CD4-positive, alpha-beta memory T cell (primary cell): ENCODE results near the gene CPNE4. TPM values are rescaled to one million over a fixed set of nuclear protein-coding genes. Genes with fewer than 3 reads are reported as not detected.

Experiments
- CTCF ChIA-PET: fragments of 350-600 bp; sonication (Branson Sonifier 250); formaldehyde crosslinking; loops from one replicate; lab custom pipeline; 2021; ENCODE audit warnings: inconsistent platforms; ENCODE audit not compliant: partially characterized antibody; lab: Charles Lee
- POLR2A ChIA-PET: fragments of 350-600 bp; sonication (Branson Sonifier 250); formaldehyde crosslinking; loops from one replicate; lab custom pipeline; 2021; ENCODE audit not compliant: partially characterized antibody; lab: Charles Lee
- DNase-seq, 5 donors: peaks; one replicate each; pipeline versions ENCODE4 v3.0.0 to v3.0.0-alpha.2; 2020 to 2022; ENCODE audit warnings: mixed read lengths in 1 of 5
- H3K27ac ChIP-seq: one replicate; pipeline ENCODE4 v1.7.0; 2013; ENCODE audit warnings: low read depth, low read length
- H3K27me3 ChIP-seq: 2 replicates; pipeline ENCODE4 v1.7.0; 2013; ENCODE audit warnings: mild to moderate bottlenecking, low read length, moderate library complexity; ENCODE audit not compliant: insufficient read depth
- H3K36me3 ChIP-seq: 2 replicates; pipeline ENCODE4 v1.7.0; 2013; ENCODE audit warnings: mild to moderate bottlenecking, low read length, moderate library complexity; ENCODE audit not compliant: insufficient read depth
- H3K4me1 ChIP-seq: 2 replicates; pipeline ENCODE4 v1.7.0; 2013; ENCODE audit warnings: mild to moderate bottlenecking, low read length, moderate library complexity; ENCODE audit not compliant: insufficient read depth
- H3K4me3 ChIP-seq, 2 donors: one replicate each; pipeline ENCODE4 v1.7.0; 2013; ENCODE audit warnings: low read length in 2 of 2, mild to moderate bottlenecking in 1 of 2
- H3K9me3 ChIP-seq, 2 donors: one replicate each; pipeline ENCODE4 v1.7.0; 2013; ENCODE audit warnings: low read length in 2 of 2, control low read depth in 1 of 2; ENCODE audit not compliant: control insufficient read depth in 1 of 2
- H3K27ac Mint-ChIP-seq, 7 donors: one replicate each; pipeline ENCODE4 v1.8.0; 2020 to 2021; ENCODE audit warnings: mixed read lengths in 7 of 7, mild to moderate bottlenecking in 6 of 7, inconsistent platforms in 3 of 7, moderate library complexity in 3 of 7
- H3K27me3 Mint-ChIP-seq, 2 donors: one replicate each; pipeline ENCODE4 v1.8.0; 2020 to 2021; ENCODE audit warnings: mixed read lengths in 2 of 2
- H3K36me3 Mint-ChIP-seq, 2 donors: one replicate each; pipeline ENCODE4 v1.8.0; 2020 to 2021; ENCODE audit warnings: mixed read lengths in 2 of 2, inconsistent platforms in 1 of 2, mild to moderate bottlenecking in 1 of 2
- H3K4me1 Mint-ChIP-seq, 4 donors: one replicate each; pipeline ENCODE4 v1.8.0; 2020 to 2021; ENCODE audit warnings: mixed read lengths in 4 of 4, mild to moderate bottlenecking in 1 of 4
- H3K4me3 Mint-ChIP-seq, 8 donors: one replicate each; pipeline ENCODE4 v1.8.0; 2020 to 2021; ENCODE audit warnings: mixed read lengths in 8 of 8, mild to moderate bottlenecking in 7 of 8, moderate library complexity in 6 of 8, inconsistent platforms in 3 of 8
- H3K9me3 Mint-ChIP-seq, 8 donors: one replicate each; pipeline ENCODE4 v1.8.0; 2020 to 2021; ENCODE audit warnings: mixed read lengths in 8 of 8, mild to moderate bottlenecking in 5 of 8, inconsistent platforms in 3 of 8, moderate library complexity in 1 of 8
- intact Hi-C: fragments of 100-400 bp; cut with micrococcal nuclease; formaldehyde crosslinking; loops from one replicate; pipeline ENCODE4 v1.15.1; 2023
- polyA plus RNA-seq, 2 donors: library from polyadenylated mRNA; unstranded; fragments of 300-500 nt; fragmentation: Illumina TruSeq; gene quantifications; one replicate each; pipeline ENCODE4 v1.2.3, GENCODE V29; 2021
- total RNA-seq, 2 experiments: library from RNA; stranded (reverse); gene quantifications; one replicate each; pipeline ENCODE4 v1.2.3, GENCODE V29; 2021

The CPNE4 gene
- total and polyA plus RNA-seq, 4 experiments from 2014 or later: not detected

GRCh38 chr3:131747466-131747865, 287.3 kb downstream of the CPNE4 start:
- Histone ChIP-seq H3K4me3 (no peak overlapping the region), H3K27me3 (no peaks in the 10 kb centered on the region), H3K36me3 (no peaks in the 10 kb centered on the region), H3K27ac (no peak overlapping the region), H3K9me3 (no peaks in the 10 kb centered on the region), H3K4me1 (no peaks in the 10 kb centered on the region)
- ChIA-PET CTCF (no interaction called here), POLR2A (no interaction called here)
- no peak for DNase-seq
- H3K36me3 Mint-ChIP-seq: no peaks in the 10 kb centered on the region
- no peaks in the 10 kb centered on the region for H3K4me1 Mint-ChIP-seq
- peaks cover 0 to 4% (median 0%) of the 10 kb centered on the region in 8 donors for H3K9me3 Mint-ChIP-seq
- H3K27me3 Mint-ChIP-seq: peaks cover 0 to 4% of the 10 kb centered on the region in 2 donors
- intact Hi-C loops: no loop called here
- H3K4me3 Mint-ChIP-seq: no peak overlapping the region
- H3K27ac Mint-ChIP-seq: no peak overlapping the region

GRCh38 chr3:131744765-131745164, 290.0 kb downstream of the CPNE4 start:
- Histone ChIP-seq H3K4me3 (no peak overlapping the region), H3K36me3 (no peaks in the 10 kb centered on the region), H3K9me3 (no peaks in the 10 kb centered on the region), H3K4me1 (no peaks in the 10 kb centered on the region), H3K27me3 (no peaks in the 10 kb centered on the region), H3K27ac (no peak overlapping the region)
- Mint-ChIP-seq H3K4me3 (no peak overlapping the region), H3K27me3 (peaks cover 2 to 8% of the 10 kb centered on the region in 2 donors), H3K4me1 (no peaks in the 10 kb centered on the region), H3K36me3 (no peaks in the 10 kb centered on the region), H3K27ac (no peak overlapping the region), H3K9me3 (peaks cover 0 to 4% (median 0%) of the 10 kb centered on the region in 8 donors)
- intact Hi-C loops: no loop called here
- DNase-seq: no peak
- ChIA-PET CTCF (no interaction called here), POLR2A (no interaction called here)

GRCh38 chr3:131743126-131743525, 291.7 kb downstream of the CPNE4 start:
- POLR2A ChIA-PET: no interaction called here
- no peak overlapping the region for H3K27ac ChIP-seq
- Mint-ChIP-seq H3K9me3 (peaks cover 0 to 4% (median 0%) of the 10 kb centered on the region in 8 donors), H3K27ac (no peak overlapping the region), H3K36me3 (no peaks in the 10 kb centered on the region), H3K4me1 (no peaks in the 10 kb centered on the region), H3K27me3 (peaks cover 4 to 6% of the 10 kb centered on the region in 2 donors), H3K4me3 (no peak overlapping the region)
- CTCF ChIA-PET: no interaction called here
- H3K4me3 ChIP-seq: no peak overlapping the region
- H3K4me1 ChIP-seq: no peaks in the 10 kb centered on the region
- H3K27me3 ChIP-seq: no peaks in the 10 kb centered on the region
- no peak for DNase-seq
- H3K36me3 ChIP-seq: no peaks in the 10 kb centered on the region
- no peaks in the 10 kb centered on the region for H3K9me3 ChIP-seq
- intact Hi-C loops: no loop called here

GRCh38 chr3:131739211-131739610, 295.6 kb downstream of the CPNE4 start:
- ChIA-PET CTCF (no interaction called here), POLR2A (no interaction called here)
- Mint-ChIP-seq H3K36me3 (no peaks in the 10 kb centered on the region), H3K4me3 (no peak overlapping the region), H3K4me1 (no peaks in the 10 kb centered on the region), H3K27me3 (peaks cover 4 to 6% of the 10 kb centered on the region in 2 donors), H3K9me3 (no peaks in the 10 kb centered on the region), H3K27ac (no peak overlapping the region)
- H3K27me3 ChIP-seq: no peaks in the 10 kb centered on the region
- H3K27ac ChIP-seq: no peak overlapping the region
- no peak for DNase-seq
- no peaks in the 10 kb centered on the region for H3K4me1 ChIP-seq
- no peak overlapping the region for H3K4me3 ChIP-seq
- no peaks in the 10 kb centered on the region for H3K36me3 ChIP-seq
- intact Hi-C loops: no loop called here
- H3K9me3 ChIP-seq: no peaks in the 10 kb centered on the region

- H3K4me3 Mint-ChIP-seq: no peak overlapping the region
- Histone ChIP-seq H3K4me1 (no peaks in the 10 kb centered on the region), H3K9me3 (no peaks in the 10 kb centered on the region), H3K4me3 (no peak overlapping the region), H3K36me3 (no peaks in the 10 kb centered on the region), H3K27me3 (no peaks in the 10 kb centered on the region), H3K27ac (no peak overlapping the region)
- no peak overlapping the region for H3K27ac Mint-ChIP-seq
- intact Hi-C loops: no loop called here
- no peaks in the 10 kb centered on the region for H3K36me3 Mint-ChIP-seq
- ChIA-PET POLR2A (no interaction called here), CTCF (no interaction called here)
- H3K4me1 Mint-ChIP-seq: no peaks in the 10 kb centered on the region
- peaks cover 4 to 6% of the 10 kb centered on the region in 2 donors for H3K27me3 Mint-ChIP-seq
- H3K9me3 Mint-ChIP-seq: no peaks in the 10 kb centered on the region
- DNase-seq: no peak
Measured at GRCh38 chr3:131738095-131738494, 296.7 kb downstream of the CPNE4 start.

GRCh38 chr3:131735544-131735943, 299.3 kb downstream of the CPNE4 start:
- Histone ChIP-seq H3K4me1 (no peaks in the 10 kb centered on the region), H3K27ac (no peak overlapping the region), H3K27me3 (no peaks in the 10 kb centered on the region), H3K36me3 (no peaks in the 10 kb centered on the region), H3K9me3 (no peaks in the 10 kb centered on the region), H3K4me3 (no peak overlapping the region)
- no peaks in the 10 kb centered on the region for H3K4me1 Mint-ChIP-seq
- no peaks in the 10 kb centered on the region for H3K9me3 Mint-ChIP-seq
- ChIA-PET CTCF (no interaction called here), POLR2A (no interaction called here)
- no peak for DNase-seq
- H3K4me3 Mint-ChIP-seq: no peak overlapping the region
- H3K27ac Mint-ChIP-seq: no peak overlapping the region
- H3K27me3 Mint-ChIP-seq: peaks cover 2 to 9% of the 10 kb centered on the region in 2 donors
- H3K36me3 Mint-ChIP-seq: no peaks in the 10 kb centered on the region
- intact Hi-C loops: no loop called here

- intact Hi-C loops: no loop called here
- H3K27ac Mint-ChIP-seq: no peak overlapping the region
Measured at GRCh38 chr3:131735116-131735515, 299.7 kb downstream of the CPNE4 start.

More at GRCh38 chr3:131735116-131735515, 299.7 kb downstream of the CPNE4 start:
- Mint-ChIP-seq H3K4me1 (no peaks in the 10 kb centered on the region), H3K36me3 (no peaks in the 10 kb centered on the region), H3K9me3 (no peaks in the 10 kb centered on the region), H3K27me3 (peaks cover 1 to 7% of the 10 kb centered on the region in 2 donors), H3K4me3 (no peak overlapping the region)
- Histone ChIP-seq H3K4me1 (no peaks in the 10 kb centered on the region), H3K9me3 (no peaks in the 10 kb centered on the region), H3K36me3 (no peaks in the 10 kb centered on the region), H3K4me3 (no peak overlapping the region), H3K27ac (no peak overlapping the region), H3K27me3 (no peaks in the 10 kb centered on the region)
- DNase-seq: no peak
- ChIA-PET POLR2A (no interaction called here), CTCF (no interaction called here)
